ENCODE data around the gene PDIA5. TPM values are rescaled to one million over a fixed set of nuclear protein-coding genes. Genes with fewer than 3 reads are reported as not detected.

PDIA5 gene
- polyA plus RNA-seq, 4 donors = 4.6 to 54.0 (median 16.2) TPM

- no peaks in the 10 kb centered on the region for H3K9me3 ChIP-seq (ENCODE audit: control insufficient read depth in 2 of 2, insufficient read depth in 1 of 2, low read depth in 1 of 2, low read length in 1 of 2)
- FAIRE-seq (no peak), DNase-seq (peak in 1 of 2 donors; percentile 26)
- peaks cover 0 to 90% (median 29%) of the 10 kb centered on the region in 3 donors for H3K27me3 ChIP-seq (ENCODE audit: control insufficient read depth in 3 of 3, insufficient read depth in 3 of 3, low read length in 3 of 3)
- no peak overlapping the region for H3K27ac ChIP-seq (ENCODE audit: low read depth in 1 of 3, low read length in 2 of 3)
- no peaks in the 10 kb centered on the region for H3K36me3 ChIP-seq (ENCODE audit: control insufficient read depth in 3 of 3, insufficient read depth in 2 of 3, low read depth in 1 of 3, low read length in 3 of 3)
- H3K4me1 ChIP-seq (ENCODE audit: control insufficient read depth in 3 of 3, insufficient read depth in 2 of 3, low read depth in 1 of 3, low read length in 2 of 3) = peaks cover 0 to 19% (median 6%) of the 10 kb centered on the region in 3 donors
- WGBS, 3 donors = 22 to 24% (median 22%) methylated on average over 21 to 33 of the region's 33 CpGs
- H3K4me3 ChIP-seq (ENCODE audit: low read depth in 1 of 3, low read length in 3 of 3) = peak overlapping the region in 2 of 3 donors; percentile 6 to 45
Observed at GRCh38 chr3:123025642-123026521, 40.9 kb upstream of the PDIA5 start.

GRCh38 chr3:123026565-123027291 lies 40.1 kb upstream of the PDIA5 start:
- DNase-seq (peak; percentile 16 to 54), FAIRE-seq (no peak)
- no peaks in the 10 kb centered on the region for H3K36me3 ChIP-seq (ENCODE audit: control insufficient read depth in 3 of 3, insufficient read depth in 2 of 3, low read depth in 1 of 3, low read length in 3 of 3)
- H3K4me3 ChIP-seq (ENCODE audit: low read depth in 1 of 3, low read length in 3 of 3) = peak overlapping the region in 2 of 3 donors; percentile 40 to 45
- WGBS, 3 donors = 0 to 1% (median 0%) methylated on average over 46 to 62 of the region's 62 CpGs
- no peaks in the 10 kb centered on the region for H3K9me3 ChIP-seq (ENCODE audit: control insufficient read depth in 2 of 2, insufficient read depth in 1 of 2, low read depth in 1 of 2, low read length in 1 of 2)
- H3K27ac ChIP-seq (ENCODE audit: low read depth in 1 of 3, low read length in 2 of 3) = no peak overlapping the region
- H3K4me1 ChIP-seq (ENCODE audit: control insufficient read depth in 3 of 3, insufficient read depth in 2 of 3, low read depth in 1 of 3, low read length in 2 of 3) = peaks cover 0 to 19% (median 6%) of the 10 kb centered on the region in 3 donors
- peaks cover 0 to 89% (median 30%) of the 10 kb centered on the region in 3 donors for H3K27me3 ChIP-seq (ENCODE audit: control insufficient read depth in 3 of 3, insufficient read depth in 3 of 3, low read length in 3 of 3)

GRCh38 chr3:123027292-123028232 lies 39.3 kb upstream of the PDIA5 start, which contains the start of gene SEMA5B:
TSS of gene SEMA5B (minus strand) at chr3:123027763. CDS start at chr3:122961263, 66,500 bp downstream.
- peak in 1 of 2 donors; percentile 61 for DNase-seq
- H3K4me3 ChIP-seq (ENCODE audit: low read depth in 1 of 3, low read length in 3 of 3) = peak within 1 kb of the TSS; percentile 22 to 45 (median 40)

GRCh38 chr3:123028233-123028828 lies 38.5 kb upstream of the PDIA5 start:
- Histone ChIP-seq H3K36me3 (ENCODE audit: control insufficient read depth in 3 of 3, insufficient read depth in 2 of 3, low read depth in 1 of 3, low read length in 3 of 3) (no peaks in the 10 kb centered on the region), H3K4me3 (ENCODE audit: low read depth in 1 of 3, low read length in 3 of 3) (peak overlapping the region in 2 of 3 donors; percentile 35 to 45), H3K27ac (ENCODE audit: low read depth in 1 of 3, low read length in 2 of 3) (no peak overlapping the region), H3K9me3 (ENCODE audit: control insufficient read depth in 2 of 2, insufficient read depth in 1 of 2, low read depth in 1 of 2, low read length in 1 of 2) (no peaks in the 10 kb centered on the region), H3K4me1 (ENCODE audit: control insufficient read depth in 3 of 3, insufficient read depth in 2 of 3, low read depth in 1 of 3, low read length in 2 of 3) (peaks cover 0 to 19% (median 6%) of the 10 kb centered on the region in 3 donors), H3K27me3 (ENCODE audit: control insufficient read depth in 3 of 3, insufficient read depth in 3 of 3, low read length in 3 of 3) (peaks cover 0 to 83% (median 30%) of the 10 kb centered on the region in 3 donors)
- DNase-seq = peak; percentile 24 to 63
- no peak for FAIRE-seq
- WGBS, 3 donors = 1 to 3% (median 2%) methylated on average over 21 of the region's 21 CpGs

More at GRCh38 chr3:123027292-123028232, 39.3 kb upstream of the PDIA5 start, which contains the start of gene SEMA5B:
- H3K9me3 ChIP-seq (ENCODE audit: control insufficient read depth in 2 of 2, insufficient read depth in 1 of 2, low read depth in 1 of 2, low read length in 1 of 2) = no peaks in the 10 kb centered on the region
- no peak within 1 kb of the TSS for H3K27ac ChIP-seq (ENCODE audit: low read depth in 1 of 3, low read length in 2 of 3)
- no peak for FAIRE-seq
- H3K36me3 ChIP-seq (ENCODE audit: control insufficient read depth in 3 of 3, insufficient read depth in 2 of 3, low read depth in 1 of 3, low read length in 3 of 3) = no peaks in the 10 kb centered on the region
- 1 to 2% (median 1%) methylated on average over 67 to 94 of the region's 94 CpGs for WGBS, 3 donors
- H3K4me1 ChIP-seq (ENCODE audit: control insufficient read depth in 3 of 3, insufficient read depth in 2 of 3, low read depth in 1 of 3, low read length in 2 of 3) = peaks cover 0 to 19% (median 6%) of the 10 kb centered on the region in 3 donors
- peaks cover 0 to 86% (median 30%) of the 10 kb centered on the region in 3 donors for H3K27me3 ChIP-seq (ENCODE audit: control insufficient read depth in 3 of 3, insufficient read depth in 3 of 3, low read length in 3 of 3)

GRCh38 chr3:123031051-123031450 lies 35.8 kb upstream of the PDIA5 start:
- DNase-seq (no peak), FAIRE-seq (no peak)
- Histone ChIP-seq H3K27me3 (ENCODE audit: control insufficient read depth in 3 of 3, insufficient read depth in 3 of 3, low read length in 3 of 3) (peaks cover 0 to 57% (median 21%) of the 10 kb centered on the region in 3 donors), H3K9me3 (ENCODE audit: control insufficient read depth in 2 of 2, insufficient read depth in 1 of 2, low read depth in 1 of 2, low read length in 1 of 2) (no peaks in the 10 kb centered on the region), H3K36me3 (ENCODE audit: control insufficient read depth in 3 of 3, insufficient read depth in 2 of 3, low read depth in 1 of 3, low read length in 3 of 3) (no peaks in the 10 kb centered on the region), H3K4me3 (ENCODE audit: low read depth in 1 of 3, low read length in 3 of 3) (no peak overlapping the region), H3K4me1 (ENCODE audit: control insufficient read depth in 3 of 3, insufficient read depth in 2 of 3, low read depth in 1 of 3, low read length in 2 of 3) (peaks cover 0 to 19% (median 6%) of the 10 kb centered on the region in 3 donors), H3K27ac (ENCODE audit: low read depth in 1 of 3, low read length in 2 of 3) (no peak overlapping the region)
- WGBS, 3 donors = 76 to 84% (median 78%) methylated on average over 4 of the region's 4 CpGs

GRCh38 chr3:123032057-123032456 lies 34.8 kb upstream of the PDIA5 start:
- H3K9me3 ChIP-seq (ENCODE audit: control insufficient read depth in 2 of 2, insufficient read depth in 1 of 2, low read depth in 1 of 2, low read length in 1 of 2) = no peaks in the 10 kb centered on the region
- H3K36me3 ChIP-seq (ENCODE audit: control insufficient read depth in 3 of 3, insufficient read depth in 2 of 3, low read depth in 1 of 3, low read length in 3 of 3) = no peaks in the 10 kb centered on the region
- WGBS, 3 donors = 45 to 66% (median 49%) methylated on average over 3 of the region's 3 CpGs
- no peak overlapping the region for H3K4me3 ChIP-seq (ENCODE audit: low read depth in 1 of 3, low read length in 3 of 3)
- peaks cover 0 to 13% (median 2%) of the 10 kb centered on the region in 3 donors for H3K4me1 ChIP-seq (ENCODE audit: control insufficient read depth in 3 of 3, insufficient read depth in 2 of 3, low read depth in 1 of 3, low read length in 2 of 3)
- no peak for DNase-seq
- H3K27ac ChIP-seq (ENCODE audit: low read depth in 1 of 3, low read length in 2 of 3) = no peak overlapping the region
- H3K27me3 ChIP-seq (ENCODE audit: control insufficient read depth in 3 of 3, insufficient read depth in 3 of 3, low read length in 3 of 3) = peaks cover 0 to 48% (median 13%) of the 10 kb centered on the region in 3 donors
- no peak for FAIRE-seq

- WGBS, 3 donors = 78 to 85% (median 79%) methylated on average over 5 of the region's 5 CpGs
- no peak overlapping the region for H3K27ac ChIP-seq (ENCODE audit: low read depth in 1 of 3, low read length in 2 of 3)
- DNase-seq (no peak), FAIRE-seq (no peak)
- H3K27me3 ChIP-seq (ENCODE audit: control insufficient read depth in 3 of 3, insufficient read depth in 3 of 3, low read length in 3 of 3) = peaks cover 0 to 30% (median 8%) of the 10 kb centered on the region in 3 donors
- H3K9me3 ChIP-seq (ENCODE audit: control insufficient read depth in 2 of 2, insufficient read depth in 1 of 2, low read depth in 1 of 2, low read length in 1 of 2) = no peaks in the 10 kb centered on the region
- no peak overlapping the region for H3K4me3 ChIP-seq (ENCODE audit: low read depth in 1 of 3, low read length in 3 of 3)
- no peaks in the 10 kb centered on the region for H3K4me1 ChIP-seq (ENCODE audit: control insufficient read depth in 3 of 3, insufficient read depth in 2 of 3, low read depth in 1 of 3, low read length in 2 of 3)
- H3K36me3 ChIP-seq (ENCODE audit: control insufficient read depth in 3 of 3, insufficient read depth in 2 of 3, low read depth in 1 of 3, low read length in 3 of 3) = no peaks in the 10 kb centered on the region
Observed at GRCh38 chr3:123034120-123034519, 32.7 kb upstream of the PDIA5 start.

Measured in small intestine (tissue), 7 donors.